Measurements from ENCODE around the gene SPATA18.

- no peak for TF ChIP-seq NFIC (IDR thresholded peaks at IDR 0.05)
- TF ChIP-seq, protein P1, sequence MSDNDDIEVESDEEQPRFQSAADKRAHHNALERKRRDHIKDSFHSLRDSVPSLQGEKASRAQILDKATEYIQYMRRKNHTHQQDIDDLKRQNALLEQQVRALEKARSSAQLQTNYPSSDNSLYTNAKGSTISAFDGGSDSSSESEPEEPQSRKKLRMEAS (IDR thresholded peaks at IDR 0.05) = no peak
- TF ChIP-seq YY1 (IDR thresholded peaks at IDR 0.05; ENCODE audit: low read depth) = no peak
- no peak for TF ChIP-seq REST (IDR thresholded peaks at IDR 0.05; ENCODE audit: low read depth)
- TF ChIP-seq EP300 (IDR thresholded peaks at IDR 0.05; ENCODE audit: borderline replicate concordance) = no peak
- no peak for TF ChIP-seq CREB1 (IDR thresholded peaks at IDR 0.05; ENCODE audit: low read depth)
- no peak for TF ChIP-seq TAF1 (IDR thresholded peaks at IDR 0.05; ENCODE audit: low read depth)
- no peak for TF ChIP-seq ZBTB7A (IDR thresholded peaks at IDR 0.05; ENCODE audit: low read depth)
- no peak for TF ChIP-seq RAD21 (IDR thresholded peaks at IDR 0.05; ENCODE audit: low read depth)
- no peak for TF ChIP-seq USF1 (IDR thresholded peaks at IDR 0.05)
- no peak for TF ChIP-seq CEBPB (IDR thresholded peaks at IDR 0.05)
- no peak for TF ChIP-seq FOXM1 (IDR thresholded peaks at IDR 0.05; ENCODE audit: borderline replicate concordance, low read depth)
- TF ChIP-seq TEAD4 (IDR thresholded peaks at IDR 0.05) = no peak
- TF ChIP-seq TCF12 (IDR thresholded peaks at IDR 0.05; ENCODE audit: low read depth) = no peak
Observed at GRCh38 chr4:52091801-52092200, 40.7 kb downstream of the SPATA18 start.
